ENCODE results near the gene PRPF39.

GRCh38 chr14:45034730-45035129 lies 49.2 kb upstream of the PRPF39 start:
- TF ChIP-seq CTCF (IDR thresholded peaks at IDR 0.05; ENCODE audit: low read depth, low read length, missing input control) (no peak), REST (IDR thresholded peaks at IDR 0.05) (no peak), RAD21 (IDR thresholded peaks at IDR 0.05) (no peak)

Measured in liver (tissue), 3 donors.